ENCODE data around the gene LRP11.

Gene LRP11

DNA sequence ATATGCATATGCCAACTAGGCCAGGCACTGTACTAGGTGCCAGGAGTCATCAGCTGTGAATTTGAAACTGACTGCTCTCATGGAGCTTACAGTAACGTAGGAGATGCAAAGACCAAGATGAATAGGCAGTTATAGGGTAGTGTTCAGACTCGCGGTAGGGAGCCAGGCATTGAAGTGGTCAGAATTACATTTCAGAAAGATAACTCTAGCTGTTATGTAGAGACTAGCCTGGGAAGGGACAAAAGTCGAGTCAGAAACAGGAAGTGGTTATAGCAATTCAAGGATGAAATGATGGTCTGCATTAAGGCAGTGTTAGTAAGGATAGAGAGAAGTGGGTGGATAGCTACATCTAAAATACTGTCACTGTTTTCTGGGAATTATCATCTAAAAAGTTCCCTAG lies 58.0 kb downstream of the LRP11 start:
- no peak for DNase-seq (ENCODE audit: low read depth in 2 of 3, low spot score in 1 of 3)

DNA sequence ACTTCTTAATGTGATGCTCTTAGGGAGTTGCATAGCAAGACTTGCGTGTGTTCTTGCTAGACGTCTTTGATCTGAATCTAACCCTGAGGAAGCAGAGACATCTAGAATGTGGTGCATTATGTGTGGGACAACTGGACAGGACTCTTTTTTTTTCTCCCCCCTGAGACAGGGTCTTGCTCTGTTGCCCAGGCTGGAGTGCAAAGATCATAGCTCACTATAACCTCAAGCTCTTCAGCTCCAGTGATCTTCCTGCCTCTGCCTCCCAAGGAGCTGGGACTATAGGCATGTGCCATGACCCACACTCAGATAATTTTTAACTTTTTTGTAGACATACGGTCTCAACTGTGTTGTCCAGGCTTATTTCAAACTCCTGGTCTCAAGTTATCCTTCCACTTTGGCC lies 80.6 kb downstream of the LRP11 start:
- no peak for DNase-seq (ENCODE audit: low read depth in 2 of 3, low spot score in 1 of 3)

DNA sequence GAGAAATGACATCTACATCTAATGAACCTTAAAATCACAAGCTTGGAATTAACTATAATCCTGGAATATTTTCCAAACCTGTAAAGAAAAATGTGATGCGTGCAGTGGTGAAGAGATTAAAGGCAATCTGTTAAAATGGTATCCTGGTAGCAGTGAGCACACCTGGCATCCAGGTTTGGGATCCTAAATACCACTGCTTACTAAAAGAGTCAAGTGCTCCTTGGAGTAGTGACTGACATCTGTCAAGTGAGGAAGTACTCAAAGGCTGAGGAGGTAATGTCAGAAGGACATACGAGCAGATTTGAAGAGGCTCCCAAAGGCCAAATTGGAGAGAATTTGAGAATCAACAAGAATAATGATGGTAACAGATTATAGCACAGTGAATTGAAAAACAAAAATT lies 81.8 kb downstream of the LRP11 start:
- DNase-seq (ENCODE audit: low read depth in 2 of 3, low spot score in 1 of 3), result no peak

DNA sequence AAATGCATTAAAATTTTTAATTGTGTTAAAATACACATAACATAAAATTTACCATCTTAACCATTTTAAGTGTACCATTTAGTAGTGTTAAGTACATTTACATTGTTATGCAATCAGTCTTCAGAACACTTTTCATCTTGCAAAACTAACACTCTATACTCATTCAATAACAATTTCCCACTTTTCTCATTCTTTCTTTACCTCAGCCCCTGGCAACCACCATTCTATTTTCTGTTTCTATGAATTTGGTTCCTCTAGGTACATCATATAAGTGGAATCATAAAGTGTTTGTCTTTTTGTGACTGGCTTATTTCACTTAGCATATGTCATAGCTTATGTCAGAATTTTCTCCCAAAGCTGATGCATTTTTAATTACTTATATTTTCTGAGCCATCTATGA lies 82.4 kb downstream of the LRP11 start:
- no peak for DNase-seq (ENCODE audit: low read depth in 2 of 3, low spot score in 1 of 3)

DNA sequence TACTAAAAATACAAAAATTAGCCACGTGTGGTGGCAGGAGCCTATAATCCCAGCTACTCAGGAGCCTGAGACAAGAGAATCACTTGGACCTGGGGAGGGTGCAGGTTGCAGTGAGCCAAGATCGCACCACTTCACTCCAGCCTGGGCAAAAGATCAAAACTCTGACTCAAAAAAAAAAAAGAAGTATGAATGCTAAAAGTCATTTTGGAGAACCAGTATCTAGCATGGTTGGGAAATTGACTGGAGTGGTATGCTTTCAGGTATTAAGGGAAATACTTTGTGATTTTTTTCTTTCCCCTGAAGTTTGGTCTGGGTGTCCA lies 84.6 kb downstream of the LRP11 start:
- no peak for DNase-seq (ENCODE audit: low read depth in 2 of 3, low spot score in 1 of 3)

DNA sequence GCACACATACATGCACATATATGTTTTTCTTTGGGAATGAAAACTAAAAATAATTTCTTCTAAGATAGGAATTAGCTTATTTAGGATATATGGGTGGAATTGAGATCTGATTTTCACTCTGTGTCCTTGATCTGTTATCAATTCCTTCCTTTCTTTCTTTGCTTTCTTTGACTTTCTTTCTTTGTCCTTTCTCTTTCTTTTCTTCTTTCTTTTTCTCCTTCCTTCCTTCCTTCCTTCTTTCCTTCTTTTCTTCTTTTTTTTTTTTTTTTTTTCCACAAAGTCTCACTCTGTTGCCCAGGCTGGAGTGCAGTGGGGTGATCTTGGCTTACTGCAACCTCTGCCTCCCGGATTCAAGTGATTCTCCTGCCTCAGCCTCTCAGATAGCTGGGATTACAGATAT lies 86.5 kb downstream of the LRP11 start:
- no peak for DNase-seq (ENCODE audit: low read depth in 2 of 3, low spot score in 1 of 3)

DNA sequence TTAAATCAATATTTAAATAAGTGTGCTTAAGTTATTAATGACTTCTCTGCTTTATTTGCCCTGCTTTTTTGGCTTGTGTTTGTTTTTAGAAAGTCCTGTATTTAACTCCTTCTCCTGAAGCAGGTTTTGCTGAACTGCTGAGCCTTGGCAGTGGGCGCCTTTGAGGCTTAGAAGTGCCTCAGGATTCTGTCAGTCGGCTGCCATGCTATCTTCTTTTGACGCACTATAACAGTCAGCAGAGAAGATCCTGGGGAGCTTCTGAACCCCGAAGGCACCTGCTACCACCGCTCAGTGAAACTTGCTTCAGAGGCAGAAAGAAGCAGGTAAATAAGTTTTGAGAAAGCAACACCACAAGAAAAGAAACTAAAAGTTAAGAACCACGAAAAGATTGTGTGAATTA lies 92.2 kb downstream of the LRP11 start:
- DNase-seq (ENCODE audit: low read depth in 2 of 3, low spot score in 1 of 3), result no peak

DNA sequence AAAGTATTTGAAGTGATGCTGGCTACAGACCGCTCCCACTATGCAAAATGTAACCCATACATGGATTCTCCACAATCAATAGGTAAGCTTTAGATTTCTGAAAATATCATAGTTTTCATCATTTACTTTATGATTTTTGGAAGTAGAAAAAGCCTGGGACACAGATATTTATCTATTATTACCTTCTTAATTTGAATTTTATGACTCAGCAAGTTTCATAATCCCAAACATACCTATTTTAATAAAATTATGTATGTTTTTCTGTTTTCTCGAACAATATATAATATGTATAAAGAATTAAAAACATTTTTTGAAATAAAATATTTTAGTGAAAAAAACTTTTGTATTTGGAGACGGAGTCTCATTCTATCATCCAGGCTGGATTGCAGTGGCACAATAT lies 93.0 kb downstream of the LRP11 start:
- no peak for DNase-seq (ENCODE audit: low read depth in 2 of 3, low spot score in 1 of 3)

DNA sequence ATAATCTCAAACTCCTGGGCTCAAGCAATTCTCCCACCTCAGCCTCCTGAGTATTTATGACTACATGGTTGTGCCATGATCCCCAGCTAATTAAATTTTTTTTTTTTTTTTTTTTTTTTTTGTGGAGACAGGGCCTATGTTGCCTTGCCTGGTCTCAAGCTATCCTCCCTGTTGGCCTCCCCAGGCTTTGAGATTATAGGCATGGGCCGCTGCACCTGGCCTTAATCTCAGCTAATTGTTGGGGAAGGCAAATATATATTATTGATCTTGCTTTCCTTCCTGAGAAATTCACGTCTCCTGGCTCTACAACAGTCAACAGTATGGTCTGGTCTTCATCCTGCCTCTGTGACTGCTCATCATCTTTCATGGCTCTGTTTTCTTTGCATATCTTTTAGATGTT lies 94.5 kb downstream of the LRP11 start:
- DNase-seq (ENCODE audit: low read depth in 2 of 3, low spot score in 1 of 3), result no peak

Measured in stimulated activated CD4-positive, alpha-beta T cell treated with anti-CD3 and anti-CD28 coated beads, Interleukin-12 subunit alpha, Interleukin-12 subunit beta, amount 100 ng/mL, for 48 hours (primary cell).